Fibroblast of lung (primary cell): ENCODE results near the gene PRMT7.

ENCODE experiments used
- CTCF ChIP-seq, 2 donors: IDR thresholded peaks in 1 of 2; conservative IDR thresholded peaks in 1 of 2; 1 replicate in 1 of 2; 2 replicates in 1 of 2; pipeline ENCODE4 v1.5.1; 2011 to 2012; ENCODE audit warnings: low read length in 2 of 2, control low read depth in 1 of 2, inconsistent platforms in 1 of 2, low read depth in 1 of 2, mild to moderate bottlenecking in 1 of 2
- EZH2 ChIP-seq: IDR thresholded peaks from 2 replicates; pipeline ENCODE4 v1.5.1; 2012; ENCODE audit warnings: low read length, control low read depth, mild to moderate bottlenecking; ENCODE audit errors: missing control alignments

GRCh38 chr16:68313116-68313515, 2.3 kb downstream of the PRMT7 start:
- TF ChIP-seq CTCF (conservative IDR thresholded peaks at IDR 0.05 in 1 of 2, IDR thresholded peaks at IDR 0.05 in 1 of 2; ENCODE audit: low read depth in 1 of 2, low read length in 2 of 2) (no peak), EZH2 (no peak)
